Endometrium (tissue), 2 donors: ENCODE measurements around the gene STK32C.

Experiments
- FAIRE-seq: peaks from 2 replicates; lab custom pipeline; 2012; peaks lifted over from hg19 to GRCh38; lab: Jason Lieb, UNC
- donor health status: control.
- donor health status: control.

Gene STK32C

DNA sequence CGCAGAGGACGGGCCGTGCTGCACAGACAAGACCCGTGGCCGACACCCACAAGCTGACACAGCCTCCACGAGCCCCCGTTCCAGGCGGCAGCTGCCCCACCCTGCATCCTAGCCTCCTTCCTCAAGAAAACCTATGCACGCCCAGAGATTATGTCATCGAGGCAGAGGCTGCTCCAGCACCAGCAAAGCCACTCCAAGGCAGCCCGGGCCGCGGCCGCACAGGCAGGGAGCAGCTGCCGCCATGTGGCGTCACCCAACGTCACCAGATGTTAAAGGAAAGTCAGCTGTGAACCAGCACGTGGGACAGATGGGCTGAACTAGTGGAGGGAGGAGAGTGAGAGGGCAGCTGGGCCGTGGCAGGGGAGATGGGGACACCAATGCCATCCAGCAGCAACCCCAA, 59.8 kb downstream of the STK32C start:
- FAIRE-seq, result no peak

DNA sequence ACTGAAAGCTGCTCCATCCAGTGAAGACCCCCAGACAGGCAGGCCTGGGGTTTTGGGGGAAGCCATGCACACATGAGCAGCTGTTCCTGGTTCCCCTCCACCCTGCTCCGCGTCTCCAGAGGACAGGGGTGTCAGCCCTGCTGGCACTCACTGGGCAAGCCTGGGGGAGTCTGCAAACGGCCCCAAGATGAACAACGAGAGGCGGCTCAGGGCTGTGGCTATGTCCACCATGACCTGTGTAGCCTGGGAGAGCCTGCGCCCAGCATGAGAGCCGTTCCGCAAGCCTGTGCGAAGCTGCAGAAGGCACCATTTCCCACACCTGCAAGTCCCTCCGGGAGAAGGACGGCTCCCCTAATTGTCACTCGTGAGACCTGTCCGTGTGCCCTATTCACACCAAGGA, 61.5 kb downstream of the STK32C start:
- no peak for FAIRE-seq

DNA sequence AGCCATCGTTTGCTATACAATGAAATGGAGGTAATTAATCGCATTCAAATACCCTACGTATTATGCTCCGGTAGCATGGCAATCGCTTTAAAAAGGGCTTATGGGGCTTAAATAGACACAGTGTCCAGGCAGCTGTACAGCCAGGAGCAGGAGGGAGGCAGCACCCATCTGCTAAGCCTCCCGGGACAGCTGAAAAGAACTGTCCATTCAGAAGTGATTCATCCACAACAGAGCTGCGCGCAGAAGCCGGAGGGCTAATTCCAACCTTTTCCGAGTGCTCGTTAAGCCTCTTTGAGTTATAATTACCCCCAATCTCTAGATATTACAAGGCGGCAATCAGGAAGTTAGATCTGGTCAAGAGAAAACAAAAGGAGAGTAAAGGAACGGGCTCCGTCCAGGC, 62.7 kb downstream of the STK32C start:
- FAIRE-seq, result no peak

DNA sequence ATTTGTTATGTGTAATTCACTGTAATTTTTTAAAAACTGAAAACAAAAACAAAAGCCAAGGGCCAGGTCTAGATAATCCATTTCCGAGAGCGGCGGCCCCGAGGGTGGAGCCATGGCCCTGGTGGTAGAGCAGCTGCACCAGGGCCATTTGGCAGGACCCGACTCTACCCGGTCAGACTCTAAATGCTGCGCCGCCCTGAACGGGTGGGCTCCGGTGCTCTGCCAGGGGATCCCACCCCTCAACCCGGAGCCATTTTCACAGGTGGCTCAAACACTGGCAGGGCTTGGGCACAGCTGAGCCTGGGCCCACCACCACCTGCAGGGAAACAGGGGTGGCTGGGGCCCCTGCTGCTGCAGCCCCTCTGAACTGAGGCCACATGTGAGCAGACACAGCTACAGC, 64.1 kb downstream of the STK32C start:
- FAIRE-seq, result no peak

DNA sequence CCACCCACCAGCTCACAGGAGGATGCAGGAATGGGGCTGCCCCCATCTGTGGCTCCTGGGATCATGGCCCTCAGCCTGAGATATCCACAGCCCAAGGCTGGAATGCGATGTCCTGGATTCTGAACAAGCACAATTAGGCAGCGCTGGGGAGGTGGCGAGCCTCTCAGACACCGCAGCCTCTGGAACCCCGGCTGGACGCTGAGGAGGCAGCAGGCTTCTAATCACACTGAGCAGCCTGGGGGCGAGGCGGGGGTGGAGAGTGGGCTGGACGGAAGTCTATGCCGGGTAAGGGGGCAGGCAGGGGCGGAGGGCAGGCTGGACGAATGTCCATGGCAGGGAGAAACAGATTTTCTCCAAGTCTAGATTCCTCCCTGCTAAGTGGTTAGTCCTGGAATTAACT, 64.6 kb downstream of the STK32C start:
- no peak for FAIRE-seq

GRCh38 chr10:132242103-132242840, 65.5 kb downstream of the STK32C start:
- FAIRE-seq, result no peak

- no peak for FAIRE-seq
Observed at GRCh38 chr10:132241496-132241895, 66.3 kb downstream of the STK32C start.

GRCh38 chr10:132241086-132241485, 66.7 kb downstream of the STK32C start:
- FAIRE-seq, result no peak

DNA sequence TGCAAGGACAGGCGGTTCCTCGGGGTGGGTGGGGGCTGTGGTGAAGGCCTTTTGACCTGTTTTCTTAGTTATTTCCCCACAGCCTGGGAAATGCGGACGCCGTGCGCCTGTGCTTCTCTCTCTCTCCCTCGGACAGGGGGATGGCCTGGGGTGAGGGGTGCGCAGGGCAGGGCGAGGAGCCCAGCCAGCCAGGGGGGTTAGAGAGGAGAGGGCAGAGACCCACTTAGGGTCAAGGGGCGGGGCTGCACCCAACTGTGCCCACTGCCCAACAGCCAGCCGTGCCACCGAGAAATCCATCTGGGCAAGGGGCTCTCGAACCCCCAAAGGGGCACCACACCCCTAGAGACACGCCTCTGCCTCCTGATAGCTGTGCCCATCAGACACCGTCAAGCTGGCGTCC, 67.2 kb downstream of the STK32C start:
- no peak for FAIRE-seq

- no peak for FAIRE-seq
Observed at GRCh38 chr10:132240156-132240555, 67.6 kb downstream of the STK32C start.

DNA sequence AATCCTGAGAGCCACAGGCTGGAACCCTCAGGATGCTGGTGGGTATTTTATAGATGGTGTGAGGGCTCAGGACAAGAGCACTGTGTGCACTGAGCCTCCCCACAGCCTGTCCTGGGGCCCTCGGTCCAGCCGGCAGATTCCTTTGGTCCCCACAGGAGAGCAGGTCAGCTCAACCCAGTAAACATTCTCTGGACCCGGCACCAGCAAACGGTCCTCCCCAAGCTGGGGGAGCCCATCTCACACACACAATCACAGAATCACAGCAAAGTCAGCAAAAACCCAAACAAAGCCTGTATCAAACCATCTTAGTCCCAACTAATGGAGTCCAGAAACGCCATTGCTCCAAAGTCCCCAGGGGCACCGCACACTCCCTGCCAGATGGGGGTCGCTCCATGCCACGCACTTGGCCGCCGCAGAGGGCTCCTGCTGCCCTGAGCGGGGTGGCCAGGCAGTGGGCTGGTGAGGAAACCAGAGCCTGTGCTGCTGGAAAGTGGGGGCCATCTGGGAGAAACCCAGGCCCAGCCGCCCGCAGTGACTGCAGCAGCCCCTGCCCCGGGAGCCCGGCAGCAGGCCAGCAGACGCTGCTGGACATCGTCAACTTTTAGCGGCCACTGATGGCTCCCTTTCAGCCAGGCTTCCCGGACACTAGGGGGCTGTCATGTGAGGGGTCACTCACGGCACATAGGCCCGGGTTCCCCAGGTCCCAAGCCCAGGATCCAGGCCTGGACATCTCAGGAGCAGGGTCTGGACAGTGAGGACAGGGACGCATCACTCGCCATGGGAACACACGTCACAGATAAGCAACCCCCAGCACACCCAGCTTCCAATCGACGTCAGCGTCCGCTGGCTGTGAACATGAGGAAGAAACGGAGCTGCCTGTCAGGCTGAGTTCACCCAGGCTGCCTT, 68.4 kb downstream of the STK32C start:
- no peak for FAIRE-seq

- FAIRE-seq, result no peak
Observed at GRCh38 chr10:132238371-132239125, 69.2 kb downstream of the STK32C start.

DNA sequence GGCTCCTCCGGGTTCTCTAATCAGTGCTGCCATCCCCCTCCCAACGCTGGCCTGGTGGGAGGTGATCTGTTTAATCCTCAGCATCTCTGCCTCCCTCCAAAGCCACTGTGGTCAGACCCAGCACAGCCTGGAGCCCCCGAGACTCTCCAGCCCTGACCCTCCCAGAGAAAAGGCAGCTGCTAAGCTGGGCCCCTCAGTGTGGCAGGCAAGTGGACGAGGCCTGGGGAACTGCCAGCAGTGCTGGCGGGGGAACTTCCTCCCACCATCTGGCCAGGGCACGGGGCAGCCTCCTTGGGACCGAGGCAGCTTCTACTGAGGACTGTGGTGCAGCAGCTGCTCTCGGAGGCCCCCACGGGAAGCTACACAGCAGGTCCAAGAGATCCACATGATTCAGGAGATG, 69.9 kb downstream of the STK32C start:
- no peak for FAIRE-seq

DNA sequence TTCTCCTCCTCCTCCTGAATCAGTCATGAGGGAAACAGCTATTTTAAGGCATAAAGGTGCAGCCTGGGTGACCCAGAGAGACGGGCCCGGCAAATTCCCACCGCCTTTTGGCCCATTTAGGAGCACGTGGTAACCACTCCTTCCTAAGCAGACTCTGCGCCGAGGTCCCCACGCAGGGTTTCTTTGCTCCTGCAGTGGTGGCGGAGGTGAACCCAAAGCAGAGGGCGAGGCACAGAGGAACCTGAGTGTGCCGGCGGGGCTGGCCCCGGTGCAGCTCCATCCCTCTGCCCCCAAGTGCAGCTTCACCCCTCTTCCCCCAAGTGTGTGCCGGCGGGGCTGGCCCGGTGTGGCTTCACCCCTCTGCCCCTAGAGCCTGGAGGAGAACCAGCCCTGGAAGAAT, 70.4 kb downstream of the STK32C start:
- FAIRE-seq, result no peak

DNA sequence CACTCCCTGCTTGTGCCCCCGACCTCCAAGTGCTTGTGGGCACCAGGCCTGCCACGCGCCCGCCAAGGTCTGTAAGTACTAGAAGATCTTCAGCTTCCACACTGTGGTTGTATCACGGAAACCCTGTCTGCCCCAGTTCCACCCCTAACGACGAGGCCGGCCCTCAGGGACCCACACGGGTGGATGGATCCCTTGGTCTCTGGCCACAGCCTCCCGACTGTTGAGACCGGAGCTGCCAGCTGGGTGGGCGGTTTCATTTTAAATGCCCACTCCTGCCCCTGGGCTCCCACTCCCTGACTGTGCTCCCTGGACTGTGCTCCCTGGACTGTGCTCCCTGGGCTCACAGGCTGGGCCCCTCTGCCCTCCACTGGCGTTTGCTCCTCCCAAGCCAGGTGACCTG, 70.9 kb downstream of the STK32C start:
- FAIRE-seq, result no peak

DNA sequence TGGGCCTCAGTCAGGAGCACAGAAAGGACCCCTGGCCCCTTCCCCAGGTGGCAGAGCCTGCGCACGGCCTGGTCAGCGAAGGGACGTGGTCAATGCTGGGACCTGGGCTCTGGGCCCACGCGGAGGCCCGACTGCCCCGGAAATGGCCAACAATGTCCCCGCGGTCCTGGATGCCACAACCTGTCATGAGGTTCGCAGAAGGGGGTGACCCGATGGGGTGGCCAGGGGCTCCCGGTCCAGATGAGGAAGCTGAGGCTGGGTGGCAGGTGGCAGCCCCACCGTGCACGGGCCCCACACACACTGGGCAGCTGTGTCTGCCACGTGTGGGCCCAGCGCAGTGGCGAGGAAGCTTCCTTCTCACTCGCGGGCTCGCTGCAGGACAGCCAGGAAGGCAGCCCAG, 71.6 kb downstream of the STK32C start:
- FAIRE-seq, result no peak

GRCh38 chr10:132234860-132235259, 72.9 kb downstream of the STK32C start:
- FAIRE-seq, result no peak

DNA sequence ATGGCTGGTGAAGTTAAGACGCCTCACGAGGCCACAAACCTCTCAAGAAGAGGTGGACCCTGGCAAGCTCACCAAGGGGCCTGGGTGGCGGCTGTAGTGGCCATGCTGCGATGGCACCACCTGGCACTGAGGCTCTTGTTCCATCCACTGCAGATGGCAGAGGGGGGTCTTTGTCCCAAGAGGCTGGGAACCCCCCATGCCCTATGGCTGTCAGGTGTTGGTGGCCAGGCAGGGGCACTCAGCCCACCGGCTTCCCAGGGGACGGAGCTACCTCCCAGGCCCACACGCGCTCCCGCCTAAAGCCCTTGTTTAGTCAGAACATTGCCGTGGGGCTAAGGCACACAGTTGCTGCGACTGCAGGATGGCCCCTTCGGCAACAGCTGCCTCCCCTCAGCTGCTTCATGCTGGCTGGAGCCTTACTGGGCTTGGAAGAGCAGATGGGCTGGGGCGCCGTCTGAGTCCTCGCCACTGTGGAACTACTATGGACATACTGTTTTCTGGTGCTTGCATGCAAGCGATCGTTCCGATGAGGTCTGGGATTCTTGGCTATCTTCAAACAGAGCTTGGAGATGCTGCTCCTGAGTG, 74.2 kb downstream of the STK32C start:
- FAIRE-seq, result no peak

- no peak for FAIRE-seq
Observed at GRCh38 chr10:132232981-132233380, 74.8 kb downstream of the STK32C start.

DNA sequence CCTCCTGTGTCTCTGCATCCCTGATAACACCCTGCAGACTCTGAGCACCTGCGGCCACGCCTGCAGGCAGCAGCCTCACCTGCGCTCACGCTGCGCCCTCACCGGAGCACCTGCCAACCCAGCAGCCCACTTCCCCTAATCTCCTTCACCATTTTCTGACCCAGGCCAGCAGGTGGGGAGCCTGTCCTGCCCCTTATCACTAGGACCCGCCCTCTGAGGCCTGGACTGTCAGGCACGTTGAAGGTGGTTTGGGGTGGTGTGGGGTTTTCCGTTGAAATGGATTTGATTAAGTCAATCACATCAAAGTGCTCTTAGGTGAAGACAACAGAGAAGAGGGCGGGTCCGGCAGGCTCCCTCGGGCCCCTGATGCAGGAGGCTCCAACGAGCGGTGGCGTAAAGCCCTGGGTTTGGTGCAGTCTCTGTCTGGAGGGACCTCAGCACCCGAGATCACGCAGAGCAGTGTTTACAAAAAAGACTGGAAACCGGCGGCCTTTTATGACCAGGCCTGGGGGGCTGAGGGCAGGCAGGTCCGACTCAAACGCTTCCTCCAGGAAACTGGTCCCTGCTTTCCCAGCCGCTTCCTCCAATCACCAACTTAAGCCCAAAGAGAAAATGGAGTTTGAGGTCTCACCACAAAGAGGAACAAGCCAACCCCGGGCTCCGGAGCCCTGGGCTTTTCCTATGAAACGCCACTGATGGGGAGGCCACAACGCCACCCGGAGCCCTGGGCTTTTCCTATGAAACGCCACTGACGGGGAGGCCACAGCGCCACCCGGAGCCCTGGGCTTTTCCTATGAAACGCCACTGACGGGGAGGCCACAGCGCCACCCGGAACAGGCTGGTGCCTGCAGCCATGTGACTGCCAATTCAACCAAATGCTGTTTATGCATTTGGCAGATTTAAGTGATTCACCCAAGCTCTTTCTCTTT, 75.5 kb downstream of the STK32C start:
- no peak for FAIRE-seq

GRCh38 chr10:132231656-132232022, 76.1 kb downstream of the STK32C start:
- FAIRE-seq, result no peak
